SH-SY5Y (cell line): ENCODE measurements around the gene FBXL17.

Experiments used
- GATA2 ChIP-seq: IDR thresholded peaks from 2 replicates; pipeline ENCODE4 v1.6.1; 2011; ENCODE audit warnings: mild to moderate bottlenecking, low read depth, low read length
- GATA3 ChIP-seq: IDR thresholded peaks from 2 replicates; pipeline ENCODE4 v1.6.1; 2011; ENCODE audit warnings: low read depth, mild to moderate bottlenecking, low read length, moderate library complexity

Gene FBXL17

DNA sequence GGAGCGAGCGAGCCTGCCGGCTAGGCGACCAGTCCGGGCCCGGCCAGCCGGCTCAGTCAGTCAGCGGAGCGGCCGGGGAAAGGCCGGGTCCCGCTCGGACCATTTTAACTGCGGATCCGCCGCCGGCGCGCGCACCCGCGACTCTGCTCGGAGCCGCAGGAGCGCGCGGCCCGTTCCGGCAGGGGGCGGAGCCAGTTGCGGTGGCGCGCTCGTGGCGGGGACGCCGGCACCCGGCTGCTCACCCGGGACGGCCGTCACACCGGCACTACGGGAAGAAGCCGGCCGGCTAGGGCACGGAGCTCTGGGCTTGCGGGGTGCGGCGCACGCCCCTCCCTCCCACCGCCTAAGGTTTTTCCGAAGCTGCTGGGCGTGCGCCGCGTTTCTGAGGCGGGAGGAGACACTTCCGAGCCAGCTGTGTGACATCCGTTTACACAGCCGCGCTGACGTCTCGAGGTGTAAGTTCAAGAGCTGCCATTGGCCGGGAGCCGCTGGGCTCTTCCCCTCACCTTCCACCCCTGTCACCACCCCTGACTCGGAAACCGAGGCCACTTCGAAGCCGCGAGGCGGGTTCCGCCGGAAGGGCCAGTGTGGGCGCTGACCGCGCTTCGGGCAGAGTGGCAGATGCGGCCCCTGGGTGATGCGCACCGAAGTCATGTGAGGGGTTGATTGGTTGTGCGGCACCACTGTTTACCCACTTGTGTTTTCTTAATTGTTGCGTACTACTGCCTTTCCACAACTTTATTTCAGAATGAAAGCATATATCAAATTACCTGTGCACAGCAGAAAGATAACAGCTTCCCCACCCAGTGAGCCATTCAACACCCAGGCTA lies at the start of gene FBXL17:
FBXL17 (minus strand) TSS at position 145 of the 830 bp plus-strand sequence.
- TF ChIP-seq GATA2, result no peak
- TF ChIP-seq GATA3, result no peak

DNA sequence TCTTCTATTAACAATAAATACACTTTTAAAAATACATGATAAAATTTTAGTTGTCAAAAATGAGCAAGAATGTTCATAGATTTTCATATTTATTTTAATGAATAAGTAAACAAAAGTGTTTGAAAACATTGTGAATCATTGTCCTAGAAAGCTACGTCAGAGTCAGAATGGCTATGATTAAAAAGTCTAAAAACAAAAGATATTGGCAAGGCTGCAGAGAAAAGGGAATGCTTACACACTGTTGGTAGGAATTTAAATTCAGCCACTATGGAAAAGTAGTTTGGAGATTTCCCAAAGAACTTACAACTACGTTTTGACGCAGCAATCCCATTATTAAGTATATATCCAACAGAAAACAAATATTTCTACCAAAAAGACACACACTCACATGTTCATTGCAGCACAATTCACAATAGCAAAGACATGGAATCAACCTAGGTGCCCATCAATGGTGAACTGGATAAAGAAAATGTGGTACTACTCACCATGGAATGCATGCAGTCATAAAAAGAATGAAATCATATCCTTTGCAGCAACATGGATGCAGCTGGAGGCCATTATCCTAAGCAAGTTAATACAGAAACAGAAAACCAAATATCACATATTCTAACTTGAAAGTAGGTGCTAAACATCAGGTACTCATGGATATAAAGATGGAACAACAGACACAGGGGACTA lies 49.2 kb upstream of the FBXL17 start:
- TF ChIP-seq GATA3 (no peak), GATA2 (no peak)

DNA sequence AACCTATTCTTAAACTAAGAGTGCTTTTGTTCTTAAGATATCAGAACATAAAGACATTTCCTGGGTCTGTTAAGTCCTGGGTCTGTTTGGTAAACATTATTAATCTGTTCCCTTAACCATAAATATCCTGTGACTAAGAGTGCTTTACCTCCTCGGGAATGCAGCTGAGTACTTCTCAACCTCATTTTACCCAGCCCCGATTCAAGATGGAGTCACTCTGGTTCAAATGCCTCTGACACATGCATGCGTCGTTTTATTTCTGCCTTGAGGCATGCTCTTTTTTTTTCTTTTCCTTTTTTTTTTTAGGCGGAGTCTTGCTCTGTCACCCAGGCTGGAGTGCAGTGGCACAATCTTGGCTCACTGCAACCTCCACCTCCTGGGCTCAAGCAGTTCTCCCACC lies 39.8 kb upstream of the FBXL17 start:
- TF ChIP-seq GATA2 (no peak), GATA3 (no peak)

DNA sequence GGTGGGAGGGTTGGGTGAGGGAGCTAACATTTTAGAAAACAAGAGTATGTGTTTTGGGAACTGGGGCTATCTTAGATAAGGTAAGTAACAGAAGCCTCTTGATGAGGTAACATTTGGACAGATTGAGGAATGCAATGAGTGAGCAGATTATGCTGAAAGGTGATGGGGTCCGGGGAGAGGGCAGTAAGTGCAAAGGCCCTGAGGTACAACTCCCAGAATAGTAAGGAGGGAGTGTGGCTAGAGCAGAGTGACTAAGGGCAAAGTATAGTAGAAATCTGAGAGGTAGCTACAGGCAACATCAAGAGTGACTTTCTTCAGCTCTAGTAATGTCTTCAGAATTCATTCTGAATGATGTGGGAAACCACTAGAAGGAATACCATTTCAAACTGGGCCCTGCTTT lies 38.9 kb upstream of the FBXL17 start:
- TF ChIP-seq GATA2 (no peak), GATA3 (no peak)

DNA sequence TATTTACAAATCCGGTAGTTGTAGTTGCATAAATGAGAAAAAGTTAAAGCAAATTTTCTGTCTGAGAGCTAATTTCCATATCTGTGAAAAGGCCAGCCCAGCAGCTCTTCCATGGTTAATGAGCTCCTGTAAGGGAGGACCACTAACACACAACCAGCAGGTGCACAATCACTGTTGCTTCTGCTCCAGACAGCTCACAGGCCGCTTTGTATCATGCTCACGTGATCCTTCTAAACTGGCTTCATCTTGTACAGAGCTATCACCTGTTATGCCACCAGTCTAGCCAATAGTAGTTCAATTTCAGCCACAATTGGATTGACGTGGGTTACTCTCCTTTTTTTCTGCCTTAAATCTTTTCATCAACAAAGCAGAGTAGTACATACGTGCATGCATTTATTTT lies 38.3 kb upstream of the FBXL17 start:
- TF ChIP-seq GATA2 (no peak), GATA3 (no peak)

DNA sequence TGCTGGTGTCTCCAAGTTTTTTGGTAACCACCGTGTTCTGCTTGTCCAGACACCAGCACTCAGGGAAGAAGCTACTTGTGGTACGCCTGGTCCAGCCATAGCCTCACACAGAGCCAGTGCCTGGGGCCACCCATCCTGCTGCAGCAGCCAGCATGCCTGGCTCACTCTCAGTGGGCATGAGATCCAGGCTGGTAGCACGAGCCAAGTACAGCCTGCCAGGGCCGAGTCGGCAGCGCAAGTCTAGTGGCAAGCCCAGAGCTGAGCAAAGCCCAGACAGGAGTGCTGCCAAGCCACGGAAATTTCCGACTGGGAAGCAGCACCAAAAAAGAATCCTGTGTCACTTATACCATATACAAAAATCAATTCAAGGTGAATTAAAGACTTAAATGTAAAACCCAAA lies 36.3 kb upstream of the FBXL17 start:
- TF ChIP-seq GATA3 (no peak), GATA2 (no peak)

DNA sequence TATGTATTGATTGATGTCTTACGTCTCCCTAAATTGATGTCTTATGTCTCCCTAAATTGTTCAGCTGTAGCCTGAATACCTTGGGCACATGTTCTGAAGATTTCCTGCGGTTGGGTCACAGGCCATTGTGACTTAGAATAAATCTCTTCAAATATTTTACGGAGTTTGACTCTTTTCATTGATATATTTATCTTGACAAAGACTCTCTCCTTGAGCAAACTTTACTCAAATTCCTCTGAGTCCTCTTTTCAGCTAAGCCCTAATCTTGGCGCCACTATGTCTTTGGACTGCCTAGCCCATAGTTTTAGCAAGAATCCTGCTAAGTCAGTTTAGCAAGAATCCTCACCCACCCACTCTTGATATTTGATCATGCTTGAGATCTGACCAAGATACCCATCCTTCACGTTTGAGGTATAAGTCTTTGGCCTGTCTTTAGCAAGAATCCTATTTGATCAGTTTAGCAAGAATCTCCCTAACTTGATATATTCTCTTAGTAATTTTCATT lies 35.3 kb upstream of the FBXL17 start:
- TF ChIP-seq GATA3 (no peak), GATA2 (no peak)

DNA sequence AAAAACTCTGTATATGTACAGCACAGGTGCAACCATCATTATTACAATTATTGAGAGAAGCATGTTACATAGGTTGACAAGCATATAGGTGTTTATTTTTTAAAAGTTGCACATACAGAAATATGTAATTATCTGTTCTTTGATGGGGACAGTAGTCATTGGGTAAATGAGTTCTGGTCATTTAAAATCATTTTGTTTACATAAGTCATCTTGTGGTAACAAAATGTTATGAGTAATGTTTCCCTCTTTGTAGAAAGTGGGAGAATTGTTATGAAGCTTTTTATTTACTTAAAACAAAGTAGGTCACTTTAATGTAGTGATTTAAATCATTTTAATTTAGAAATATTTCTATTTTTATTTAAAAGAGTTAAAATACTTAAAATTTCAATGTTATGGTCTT lies 33.8 kb upstream of the FBXL17 start:
- TF ChIP-seq GATA3 (no peak), GATA2 (no peak)

DNA sequence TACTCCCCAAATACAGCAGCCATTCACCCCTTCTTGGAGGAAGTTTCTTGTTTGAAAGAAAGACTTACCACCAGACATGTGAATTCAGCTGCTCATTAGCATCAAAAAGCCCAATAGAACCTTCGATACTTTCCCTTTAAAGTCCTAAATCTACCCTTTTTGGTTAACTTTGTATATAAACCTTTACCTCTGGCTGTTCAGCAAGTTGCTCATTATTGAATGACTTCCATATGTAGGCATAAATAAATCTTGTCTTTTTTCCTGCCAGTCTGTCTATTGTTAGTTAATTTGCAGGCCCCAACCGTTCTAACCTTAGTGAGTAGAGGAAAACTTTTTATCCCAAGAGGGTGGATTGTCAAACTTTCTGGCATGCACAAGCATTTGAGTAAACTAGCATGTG lies 27.9 kb upstream of the FBXL17 start:
- TF ChIP-seq GATA3 (no peak), GATA2 (no peak)

DNA sequence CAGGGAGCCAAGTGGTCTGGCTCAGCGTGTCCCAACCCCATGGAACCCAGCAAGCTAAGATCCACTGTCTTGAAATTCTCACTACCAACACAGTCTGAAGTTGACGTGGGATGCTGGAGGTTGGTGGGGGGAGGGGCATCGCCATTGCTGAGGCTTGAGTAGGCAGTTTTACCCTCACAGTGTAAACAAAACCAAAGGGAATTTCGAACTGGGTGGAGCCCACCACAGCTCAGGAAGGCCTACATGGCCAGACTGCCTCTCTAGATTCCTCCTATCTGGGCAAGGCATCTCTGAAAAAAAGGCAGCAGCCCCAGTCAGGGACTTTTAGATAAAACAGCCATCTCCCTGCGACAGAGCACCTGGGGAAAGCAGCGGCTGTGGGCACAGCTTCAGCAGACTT lies 17.1 kb upstream of the FBXL17 start:
- TF ChIP-seq GATA2 (no peak), GATA3 (no peak)

DNA sequence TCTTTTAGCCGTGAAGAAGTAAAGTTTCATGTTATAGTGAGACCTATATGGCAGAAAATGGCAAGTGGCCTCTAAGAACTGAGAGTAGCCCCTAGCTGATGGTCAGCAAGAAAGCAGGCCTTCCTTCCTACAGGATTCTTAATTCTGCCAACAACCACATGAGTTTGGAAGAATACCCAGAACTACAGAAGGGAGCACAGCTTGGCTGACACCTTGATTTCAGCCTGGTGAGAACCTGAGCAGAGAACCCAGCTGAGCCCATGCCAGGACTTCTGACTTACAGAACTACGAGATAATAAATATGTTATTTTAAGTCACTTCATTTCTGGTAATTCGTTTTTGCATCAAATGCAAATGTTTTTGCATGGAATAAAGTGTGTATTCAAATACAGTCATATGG lies 5.9 kb upstream of the FBXL17 start:
- TF ChIP-seq GATA3 (no peak), GATA2 (no peak)

DNA sequence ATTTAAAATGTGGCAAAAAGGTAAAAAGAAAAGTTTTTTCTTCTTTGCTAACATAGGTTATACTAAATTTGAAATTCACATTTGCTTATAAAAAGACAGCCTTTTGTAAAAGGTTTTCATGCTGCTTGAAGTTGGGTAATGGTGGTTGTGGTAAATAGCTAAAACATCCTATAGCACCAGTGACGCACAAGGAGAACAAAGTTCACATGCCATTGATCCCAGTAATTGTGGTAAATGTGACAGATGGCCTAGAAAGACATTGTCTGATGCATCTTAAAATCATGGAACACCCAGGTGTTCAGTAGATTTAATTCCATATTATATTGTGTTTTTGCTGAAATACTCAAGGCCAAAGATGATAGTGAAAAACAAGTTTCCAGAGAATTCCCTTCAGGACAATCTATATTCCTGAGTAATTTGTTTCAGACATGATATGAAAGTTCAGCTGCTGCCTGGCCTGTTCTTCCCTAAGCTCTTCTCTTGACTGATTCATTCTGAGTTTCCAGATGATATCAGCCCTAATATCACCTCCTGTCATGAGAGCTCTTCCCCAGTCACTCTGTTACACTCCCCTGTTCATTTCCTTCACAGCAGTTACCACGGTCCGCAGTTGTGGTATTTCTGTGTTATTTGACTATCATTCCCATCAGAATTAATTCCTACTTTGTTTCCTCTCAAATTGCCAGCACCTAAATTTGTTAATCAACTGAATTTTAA lies 4.6 kb upstream of the FBXL17 start:
- no peak for TF ChIP-seq GATA3
- TF ChIP-seq GATA2, result no peak

DNA sequence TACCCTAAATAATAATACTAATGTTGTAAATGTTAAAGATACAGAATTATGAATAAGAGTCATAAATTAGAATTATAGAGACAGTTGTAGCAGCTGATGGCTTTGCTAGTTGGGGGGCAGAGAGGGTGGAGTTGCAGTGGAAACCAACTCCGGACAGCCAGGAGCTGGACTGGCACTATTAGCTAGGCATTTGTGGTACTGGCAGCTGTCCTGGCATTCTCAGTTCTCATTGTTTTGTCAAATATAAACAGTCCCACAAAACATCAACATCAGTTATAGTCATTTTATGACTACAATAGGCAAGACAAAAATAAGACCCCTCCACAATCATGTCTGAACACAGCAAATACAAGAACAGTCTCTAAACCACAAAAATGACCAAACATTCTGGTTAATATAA lies 2.8 kb upstream of the FBXL17 start:
- no peak for TF ChIP-seq GATA2

DNA sequence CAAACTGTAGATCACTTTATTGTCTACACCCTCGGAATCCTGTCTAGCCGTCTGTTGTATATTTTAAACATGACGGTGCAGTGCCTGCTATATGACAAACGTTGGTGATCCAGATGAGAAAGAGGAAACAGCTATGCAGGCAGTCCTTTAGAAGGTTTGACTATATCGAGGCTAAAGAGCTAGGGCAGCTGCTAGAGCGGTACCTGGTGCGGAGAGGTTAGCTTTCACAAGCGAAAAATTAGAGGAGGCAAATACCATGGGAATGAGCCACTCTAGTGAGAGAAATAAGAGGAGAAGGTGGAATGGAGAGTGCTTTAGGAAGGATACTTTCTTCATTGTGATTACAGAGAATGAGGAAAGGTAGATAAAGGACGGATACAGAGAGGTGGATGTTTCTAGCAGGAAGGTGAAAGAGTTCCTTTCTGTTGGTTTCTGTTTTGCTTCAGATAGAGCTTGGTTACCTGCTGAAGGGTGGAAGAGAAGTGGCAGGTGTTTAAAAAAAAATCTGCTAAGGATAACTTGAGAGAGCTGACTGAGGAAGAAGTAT lies 959 bp upstream of the FBXL17 start:
- no peak for TF ChIP-seq GATA2
- no peak for TF ChIP-seq GATA3

DNA sequence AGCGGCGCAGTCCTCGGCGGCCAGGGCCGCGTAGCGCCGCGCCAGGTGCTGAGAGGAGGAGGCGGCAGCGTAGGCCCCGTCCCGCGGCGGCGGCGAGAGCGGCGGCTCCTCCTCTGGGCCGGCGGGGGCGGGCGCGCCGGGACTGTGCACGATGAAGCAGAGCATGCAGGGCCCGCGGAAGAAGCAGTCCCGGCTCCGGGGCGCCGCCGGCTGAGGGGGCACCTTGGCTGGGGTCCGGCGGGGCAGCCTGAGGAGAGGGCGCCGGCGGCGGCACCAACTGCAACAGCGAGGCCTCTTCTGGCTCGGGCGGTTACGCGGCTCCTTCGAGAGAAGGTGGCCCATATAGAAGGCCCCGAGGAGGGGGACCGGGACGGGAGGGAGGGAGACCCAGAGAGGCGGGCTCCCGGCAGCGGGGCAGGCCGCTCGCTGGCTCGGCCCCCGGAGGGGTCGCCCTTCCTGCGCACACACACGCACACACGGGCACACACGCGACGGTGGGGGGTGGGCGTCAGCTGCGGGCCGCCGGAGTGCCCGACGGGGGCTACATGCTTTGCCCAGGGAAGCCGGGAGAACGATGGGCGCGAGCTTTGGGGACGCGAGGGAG lies 446 bp downstream of the FBXL17 start:
- TF ChIP-seq GATA2 (no peak), GATA3 (no peak)
